ENCODE results near the gene BSCL2. TPM values are rescaled to one million over a fixed set of nuclear protein-coding genes. Genes with fewer than 3 reads are reported as not detected.

BSCL2 gene
- total and polyA plus RNA-seq, 8 donors, result 39.9 to 109 (median 49.5) TPM

- no peak for DNase-seq
- Histone ChIP-seq H3K36me3 (peaks cover 0 to 33% of the 10 kb centered on the region in 2 donors), H3K4me1 (peaks cover 20 to 46% of the 10 kb centered on the region in 2 donors), H3K9me3 (no peaks in the 10 kb centered on the region), H3K27me3 (no peaks in the 10 kb centered on the region), H3K27ac (no peak overlapping the region), H3K4me3 (no peak overlapping the region)
- no peak for TF ChIP-seq CTCF (IDR thresholded peaks at IDR 0.05)
- no peak for ATAC-seq
- intact Hi-C loops (cut with DNase I), result no loop called here
These were observed 58.3 kb downstream of the BSCL2 start for GRCh38 chr11:62648967-62649364.

GRCh38 chr11:62648185-62648966 is 58.8 kb downstream of the BSCL2 start:
- no peaks in the 10 kb centered on the region for H3K9me3 ChIP-seq
- no peak for TF ChIP-seq CTCF (IDR thresholded peaks at IDR 0.05)
- peaks cover 20 to 46% of the 10 kb centered on the region in 2 donors for H3K4me1 ChIP-seq
- H3K36me3 ChIP-seq, result peaks cover 0 to 35% of the 10 kb centered on the region in 2 donors
- ATAC-seq (no peak), DNase-seq (no peak)
- no peak overlapping the region for H3K27ac ChIP-seq
- no peak overlapping the region for H3K4me3 ChIP-seq
- H3K27me3 ChIP-seq, result no peaks in the 10 kb centered on the region
- intact Hi-C loops (cut with DNase I), result no loop called here

- DNase-seq (no peak), ATAC-seq (no peak)
- Histone ChIP-seq H3K27ac (no peak overlapping the region), H3K27me3 (no peaks in the 10 kb centered on the region), H3K9me3 (no peaks in the 10 kb centered on the region), H3K4me3 (no peak overlapping the region), H3K4me1 (peaks cover 20 to 46% of the 10 kb centered on the region in 2 donors), H3K36me3 (peaks cover 0 to 43% of the 10 kb centered on the region in 2 donors)
- TF ChIP-seq CTCF (IDR thresholded peaks at IDR 0.05), result no peak
- intact Hi-C loops (cut with DNase I), result no loop called here
These were observed 59.6 kb downstream of the BSCL2 start for GRCh38 chr11:62647609-62648005.

- H3K4me3 ChIP-seq, result peak overlapping the region in 1 of 2 donors; percentile 100
- peak; percentile 1 for ATAC-seq
- TF ChIP-seq CTCF (IDR thresholded peaks at IDR 0.05), result no peak
These were observed 60.2 kb downstream of the BSCL2 start for GRCh38 chr11:62646825-62647608.

More at GRCh38 chr11:62646825-62647608, 60.2 kb downstream of the BSCL2 start:
- peaks cover 19 to 40% of the 10 kb centered on the region in 2 donors for H3K4me1 ChIP-seq
- H3K9me3 ChIP-seq, result no peaks in the 10 kb centered on the region
- no peaks in the 10 kb centered on the region for H3K27me3 ChIP-seq
- peak in 1 of 4 donors; percentile 78 for DNase-seq
- H3K27ac ChIP-seq, result peak overlapping the region in 1 of 2 donors; percentile 91
- intact Hi-C loops (cut with DNase I), result no loop called here
- peaks cover 0 to 46% of the 10 kb centered on the region in 2 donors for H3K36me3 ChIP-seq
